HG02623 (cell line): ENCODE measurements around the gene TSPAN3.

Experiments
- ATAC-seq: cut with Tn5 transposase; IDR thresholded peaks from one replicate; pipeline ENCODE4 v1.9.1; 2021; ENCODE audit warnings: moderate library complexity; ENCODE audit not compliant: unreplicated experiment

Gene TSPAN3

GRCh38 chr15:77035584-77035983 is 35.3 kb downstream of the TSPAN3 start:
- no peak for ATAC-seq

- ATAC-seq = no peak
Measured at GRCh38 chr15:77034695-77035489, 36.0 kb downstream of the TSPAN3 start.

GRCh38 chr15:77033729-77034671 is 36.9 kb downstream of the TSPAN3 start:
- no peak for ATAC-seq

GRCh38 chr15:77033417-77033728 is 37.5 kb downstream of the TSPAN3 start:
- no peak for ATAC-seq

GRCh38 chr15:77032647-77033416 is 38.1 kb downstream of the TSPAN3 start:
- no peak for ATAC-seq

- ATAC-seq = no peak
Measured at GRCh38 chr15:77032052-77032646, 38.8 kb downstream of the TSPAN3 start.

- ATAC-seq = peak; percentile 43
Measured at GRCh38 chr15:77031376-77032050, 39.4 kb downstream of the TSPAN3 start.

GRCh38 chr15:77030928-77031375 is 40.0 kb downstream of the TSPAN3 start:
- ATAC-seq = no peak

GRCh38 chr15:77030048-77030927 is 40.6 kb downstream of the TSPAN3 start:
- no peak for ATAC-seq

GRCh38 chr15:77029166-77030047 is 41.5 kb downstream of the TSPAN3 start:
- ATAC-seq = no peak

GRCh38 chr15:77028451-77029165 is 42.3 kb downstream of the TSPAN3 start:
- ATAC-seq = no peak

GRCh38 chr15:77027697-77028450 is 43.0 kb downstream of the TSPAN3 start:
- ATAC-seq = no peak

- ATAC-seq = no peak
Measured at GRCh38 chr15:77027111-77027696, 43.7 kb downstream of the TSPAN3 start.

- no peak for ATAC-seq
Measured at GRCh38 chr15:77026501-77027110, 44.3 kb downstream of the TSPAN3 start.

GRCh38 chr15:77025941-77026411 is 44.9 kb downstream of the TSPAN3 start:
- ATAC-seq = no peak
